Measurements from ENCODE around the gene DOCK3. TPM values are rescaled to one million over a fixed set of nuclear protein-coding genes. Genes with fewer than 3 reads are reported as not detected.

DOCK3 gene
- total and polyA plus RNA-seq, 2 of the 4 experiments (the other 2 are of a cell fraction), result under 0.01 to 0.12 TPM

GRCh38 chr3:50651445-50651844, 23.3 kb upstream of the DOCK3 start:
- H4K5ac ChIP-seq (ENCODE audit: low read depth, low read length), result no peak overlapping the region
- intact Hi-C loops (cut with micrococcal nuclease) (no loop called here), in situ Hi-C loops (cut with MboI; ENCODE audit: low sequenced_read_pairs) (no loop called here), dilution Hi-C loops (cut with HindIII; ENCODE audit: low sequenced_read_pairs, unreplicated experiment) (no loop called here)
- no peak overlapping the region for H3K9ac ChIP-seq (ENCODE audit: low read depth, low read length)
- no peaks in the 10 kb centered on the region for H3K9me3 ChIP-seq (ENCODE audit: control insufficient read depth, insufficient read depth, low read length)
- CTCF ChIA-PET, result interaction anchor here (0.6 kb wide), 1 partner anchor 13 kb away, joined by 4 read pairs; no protein-coding TSS in a partner anchor
- DNase-seq, result no peak
- POLR2A ChIA-PET (ENCODE audit: unreplicated experiment), result no interaction called here
- no peaks in the 10 kb centered on the region for H3K9me1 ChIP-seq (ENCODE audit: insufficient read depth, low read length)
- H3K36me3 ChIP-seq (ENCODE audit: control insufficient read depth, insufficient read depth, low read length), result no peaks in the 10 kb centered on the region
- H2AK5ac ChIP-seq (ENCODE audit: low read depth, low read length), result no peak overlapping the region
- H4K20me1 ChIP-seq (ENCODE audit: insufficient read depth, low read length), result no peaks in the 10 kb centered on the region; the same call in 1 of the 2 replicates
- no peak overlapping the region for H4K91ac ChIP-seq (ENCODE audit: insufficient read depth, low read depth, low read length)
- no TSS peak for BruUV-seq (replicated peaks)
- no peak overlapping the region for H2AK9ac ChIP-seq (replicated peaks; ENCODE audit: low read depth, low read length, poor library complexity)
- no peak overlapping the region for H3K27ac ChIP-seq (ENCODE audit: insufficient read depth, low read length)
- no peak overlapping the region for H2BK120ac ChIP-seq (ENCODE audit: low read depth, low read length)
- H3K4me3 ChIP-seq (ENCODE audit: insufficient read depth, low read depth, low read length), result no peak overlapping the region
- no peak overlapping the region for H3K14ac ChIP-seq (replicated peaks; ENCODE audit: low read depth, low read length)
- no peak for ATAC-seq (ENCODE audit: low read depth)
- TF ChIP-seq CTCF (conservative IDR thresholded peaks at IDR 0.05; ENCODE audit: low read depth, low read length) (no peak), SMC3 (IDR thresholded peaks at IDR 0.05; ENCODE audit: low read depth, low read length) (no peak), CEBPB (IDR thresholded peaks at IDR 0.05; ENCODE audit: low read depth, low read length) (no peak), RAD21 (IDR thresholded peaks at IDR 0.05; ENCODE audit: low read length) (no peak), USF2 (IDR thresholded peaks at IDR 0.05; ENCODE audit: low read depth, low read length) (no peak), BHLHE40 (IDR thresholded peaks at IDR 0.05; ENCODE audit: low read depth, low read length) (no peak), MAFK (IDR thresholded peaks at IDR 0.05; ENCODE audit: low read depth, low read length) (no peak)
- H2BK20ac ChIP-seq (ENCODE audit: low read depth, low read length), result no peak overlapping the region
- H2AFZ ChIP-seq (replicated peaks; ENCODE audit: low read length, poor library complexity), result no peak overlapping the region
- no peak overlapping the region for H3K18ac ChIP-seq (ENCODE audit: low read depth, low read length)
- no peaks in the 10 kb centered on the region; the same call in 1 of the 2 replicates for H3K27me3 ChIP-seq (ENCODE audit: control insufficient read depth, insufficient read depth, low read length)
- no peak overlapping the region for H3K56ac ChIP-seq (ENCODE audit: extremely low read depth, insufficient read depth, low read length)
- H3K79me1 ChIP-seq (ENCODE audit: low read depth in 1 of 2, low read length in 2 of 2), result no peaks in the 10 kb centered on the region
- no peak overlapping the region for H3K4me2 ChIP-seq (ENCODE audit: low read depth, low read length)
- H2BK5ac ChIP-seq (ENCODE audit: low read depth, low read length, poor library complexity, severe bottlenecking), result no peak overlapping the region
- H3K4ac ChIP-seq (ENCODE audit: low read depth, low read length), result no peak overlapping the region
- H4K8ac ChIP-seq (ENCODE audit: low read depth in 2 of 2, low read length in 2 of 2), result no peak overlapping the region
- no peak overlapping the region for H3K23ac ChIP-seq (ENCODE audit: low read depth, low read length)
- H2BK15ac ChIP-seq (ENCODE audit: low read depth, low read length), result no peak overlapping the region
- WGBS, 2 experiments (ENCODE audit: extremely low coverage in 2 of 2, insufficient read length in 1 of 2), result 92% methylated on average over 2 of the region's 8 CpGs; no CpG with 5 or more reads in 1 of the 2 experiments
- H3K4me1 ChIP-seq (ENCODE audit: control insufficient read depth, insufficient read depth, low read length), result no peaks in the 10 kb centered on the region

Measured in IMR-90 (cell line).